HG03457 (cell line): Measurements from ENCODE around the gene LRCH3.

Source experiments
- ATAC-seq: cut with Tn5 transposase; IDR thresholded peaks from one replicate; pipeline ENCODE4 v1.9.1; 2021; ENCODE audit warnings: moderate number of reproducible peaks; ENCODE audit not compliant: unreplicated experiment

Gene LRCH3

DNA sequence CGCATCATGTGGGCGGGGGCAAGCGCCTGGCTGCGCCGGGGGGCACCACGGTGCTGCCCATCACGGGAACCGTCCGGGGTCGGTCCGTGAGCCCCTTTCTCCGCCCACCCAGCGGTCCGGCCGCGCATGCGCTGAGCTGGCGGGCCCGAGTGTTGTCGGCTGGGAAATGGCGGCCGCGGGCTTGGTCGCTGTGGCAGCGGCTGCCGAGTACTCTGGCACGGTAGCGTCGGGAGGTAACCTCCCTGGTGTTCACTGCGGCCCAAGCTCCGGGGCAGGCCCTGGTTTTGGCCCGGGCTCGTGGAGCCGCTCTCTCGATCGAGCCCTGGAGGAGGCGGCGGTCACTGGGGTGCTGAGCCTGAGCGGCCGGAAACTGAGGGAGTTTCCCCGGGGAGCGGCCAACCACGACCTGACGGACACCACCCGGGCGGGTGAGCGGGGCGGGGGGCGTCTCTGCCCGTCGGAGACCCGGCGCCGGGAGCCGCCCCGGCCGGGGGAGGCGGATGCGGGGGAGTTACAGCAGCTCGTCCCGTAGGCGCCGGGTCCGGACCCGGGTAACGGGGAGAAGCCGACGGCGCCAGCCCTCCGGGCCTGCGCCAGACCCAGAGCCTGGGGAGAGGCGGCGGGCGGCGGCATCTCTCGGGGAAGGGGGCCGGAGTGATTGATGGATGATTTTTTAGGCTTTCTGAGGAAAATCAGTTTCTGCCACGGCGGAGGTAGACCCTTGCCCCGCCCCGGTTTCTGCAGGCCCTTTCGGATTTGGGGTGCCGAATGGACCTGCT, at the start of gene LRCH3:
Gene LRCH3, plus strand, starts transcription at position 142 of the 779 bp plus-strand sequence. Its CDS starts 25 bp downstream, at position 167.
- peak; percentile 66 for ATAC-seq

GRCh38 chr3:197742787-197743186, 48.3 kb upstream of the LRCH3 start:
- ATAC-seq = no peak

DNA sequence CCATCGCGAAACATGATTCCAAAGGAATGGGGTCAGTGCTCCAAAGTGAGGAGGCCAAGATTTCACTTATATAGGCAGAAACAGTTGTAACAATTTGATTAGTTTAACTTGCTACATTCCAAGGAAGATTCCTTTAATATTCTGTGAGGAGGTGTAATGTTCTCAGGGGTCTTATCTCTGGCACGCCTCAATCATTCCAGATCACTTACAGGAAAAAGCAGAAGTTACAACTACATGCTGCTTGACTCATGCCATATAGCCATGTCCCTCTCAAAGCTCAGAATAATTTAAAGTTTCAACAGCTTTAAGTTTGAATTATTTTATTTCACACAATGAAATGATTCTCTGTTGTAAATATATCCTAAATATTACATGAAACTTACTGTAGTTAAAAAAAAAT, 44.8 kb upstream of the LRCH3 start:
- no peak for ATAC-seq

GRCh38 chr3:197746801-197747237, 44.2 kb upstream of the LRCH3 start:
- no peak for ATAC-seq

DNA sequence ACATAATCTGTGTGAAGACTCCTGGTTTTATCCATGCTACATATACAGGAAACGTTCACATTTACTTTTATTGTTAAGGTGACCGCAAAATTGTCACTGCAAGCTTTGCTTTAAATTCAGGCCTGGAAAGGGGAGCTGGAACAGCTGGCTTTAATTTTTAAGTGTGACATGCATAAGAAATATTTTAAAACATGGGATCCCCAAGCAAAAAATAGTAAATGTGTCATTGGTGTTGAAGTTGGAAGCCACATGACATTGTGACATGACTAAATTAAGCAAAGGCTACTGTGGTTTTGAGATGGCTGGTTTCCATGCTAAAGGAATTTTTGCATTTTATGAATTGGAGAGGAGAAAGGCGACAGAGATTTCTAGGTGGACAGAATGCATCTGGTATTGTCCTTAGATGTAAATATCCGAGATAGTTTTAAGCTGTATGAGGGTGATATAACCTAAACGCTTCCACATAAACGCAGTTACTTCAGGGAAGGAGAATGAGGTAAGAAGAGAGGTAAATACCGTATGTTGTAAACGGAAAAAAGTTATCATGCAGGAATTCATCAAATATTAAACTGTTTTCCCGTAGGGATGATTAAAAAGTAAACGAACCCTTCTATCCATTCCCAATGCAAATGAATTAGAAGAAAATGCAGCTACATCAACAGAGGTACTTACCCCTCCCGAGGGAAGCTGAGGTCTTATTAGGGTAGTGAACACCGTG, 42.3 kb upstream of the LRCH3 start:
- ATAC-seq = no peak

DNA sequence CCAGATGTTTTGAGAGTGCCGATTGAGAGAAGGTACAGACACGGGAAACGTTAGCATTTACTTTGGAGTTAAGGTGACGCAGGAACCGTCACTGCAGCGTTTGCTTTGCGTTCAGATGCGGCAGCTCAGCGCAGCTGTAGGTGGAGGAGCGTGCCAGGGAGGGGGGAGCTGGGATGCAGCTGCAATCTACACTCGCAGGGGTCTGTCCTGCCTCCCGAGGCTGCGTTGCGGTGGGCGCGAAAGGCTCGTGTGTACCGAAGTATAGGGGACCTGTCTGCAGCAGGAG, 41.8 kb upstream of the LRCH3 start:
- ATAC-seq = peak; percentile 24

- ATAC-seq = peak; percentile 65
Measured at GRCh38 chr3:197749601-197750395, 41.3 kb upstream of the LRCH3 start, which contains the start of gene FYTTD1. FYTTD1 (plus strand) TSS chr3:197749883; CDS start chr3:197749972, 89 bp downstream.

DNA sequence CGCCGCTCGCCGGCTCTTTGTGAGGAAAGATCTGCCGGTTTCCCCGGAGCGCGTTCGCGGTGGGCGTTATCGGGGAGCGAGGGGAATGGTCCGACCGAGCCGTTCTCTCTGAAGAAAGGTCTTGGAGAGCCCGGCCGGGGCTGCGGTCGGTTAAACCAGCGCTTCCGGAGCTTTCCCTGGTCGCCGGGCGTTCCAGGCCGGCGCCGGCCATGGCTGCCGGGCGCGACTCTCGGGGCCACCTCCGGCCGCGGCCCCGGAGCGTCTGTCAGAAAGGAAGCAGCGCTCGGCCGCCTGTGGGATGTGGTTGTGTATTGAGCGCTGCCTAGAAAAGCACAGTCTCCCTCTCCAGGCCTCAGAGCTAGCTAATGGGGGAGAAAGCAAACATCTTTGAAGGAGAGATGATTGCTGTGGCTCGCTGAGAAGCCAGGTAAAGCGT, 40.6 kb upstream of the LRCH3 start:
- peak; percentile 32 for ATAC-seq

DNA sequence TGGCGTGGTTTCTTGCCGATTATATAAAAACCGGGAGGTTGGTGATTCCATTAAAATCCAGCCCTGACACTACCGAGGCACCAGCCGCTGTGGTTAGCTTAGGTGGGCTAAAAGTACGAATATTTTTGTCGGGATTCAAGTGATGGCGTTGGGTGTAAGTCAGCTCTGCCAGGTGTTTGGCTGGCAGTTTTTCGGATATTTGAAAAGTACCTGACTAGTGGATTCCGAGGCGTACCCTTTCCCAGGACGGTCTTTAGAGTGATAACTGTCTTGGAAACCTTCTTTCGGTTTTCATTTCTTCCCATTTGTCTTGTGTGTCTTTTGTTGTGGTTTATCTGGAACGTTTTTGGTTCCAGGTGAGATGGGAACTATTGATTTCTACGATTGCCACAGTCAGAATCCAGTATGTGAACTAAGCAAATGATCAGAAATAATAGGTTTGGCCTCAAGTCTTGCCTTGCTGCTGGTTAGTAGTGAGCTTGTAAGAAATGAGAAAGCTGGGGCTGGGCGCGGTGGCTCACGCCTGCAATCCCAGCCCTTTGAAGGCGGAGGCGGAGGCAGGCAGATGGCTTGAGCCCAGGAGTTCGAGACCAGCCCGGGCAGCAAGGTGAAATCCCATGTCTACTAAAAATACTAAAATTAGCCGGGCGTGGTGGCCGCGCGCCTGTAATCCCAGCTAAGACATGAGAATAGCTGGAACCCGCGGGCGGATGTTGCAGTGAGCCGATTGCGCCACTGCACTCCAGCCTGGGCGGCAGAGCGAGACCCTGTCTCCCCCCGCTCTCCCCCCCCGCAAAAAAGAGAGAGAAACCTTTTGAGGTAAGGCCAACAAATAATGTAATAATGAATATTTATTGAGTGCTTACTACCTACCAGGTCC, 40.0 kb upstream of the LRCH3 start:
- no peak for ATAC-seq

DNA sequence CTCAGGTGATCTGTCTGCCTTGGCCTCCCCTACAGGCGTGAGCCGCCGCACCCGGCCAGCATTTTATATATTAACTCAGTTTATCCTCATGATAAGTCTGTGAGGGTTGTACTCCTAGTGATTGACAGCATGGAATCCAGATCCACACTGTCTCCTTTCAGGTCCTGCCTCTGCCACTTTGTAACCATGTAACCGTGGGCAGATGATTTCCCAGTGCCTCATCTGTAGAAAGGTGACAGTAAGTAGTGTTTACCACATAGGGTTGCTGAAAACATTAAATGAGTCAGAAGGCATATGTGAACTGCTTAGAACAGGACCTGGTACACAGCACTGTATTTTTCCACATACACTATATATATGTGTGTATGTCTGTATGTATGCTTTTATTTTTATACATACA, 38.9 kb upstream of the LRCH3 start:
- ATAC-seq = no peak

DNA sequence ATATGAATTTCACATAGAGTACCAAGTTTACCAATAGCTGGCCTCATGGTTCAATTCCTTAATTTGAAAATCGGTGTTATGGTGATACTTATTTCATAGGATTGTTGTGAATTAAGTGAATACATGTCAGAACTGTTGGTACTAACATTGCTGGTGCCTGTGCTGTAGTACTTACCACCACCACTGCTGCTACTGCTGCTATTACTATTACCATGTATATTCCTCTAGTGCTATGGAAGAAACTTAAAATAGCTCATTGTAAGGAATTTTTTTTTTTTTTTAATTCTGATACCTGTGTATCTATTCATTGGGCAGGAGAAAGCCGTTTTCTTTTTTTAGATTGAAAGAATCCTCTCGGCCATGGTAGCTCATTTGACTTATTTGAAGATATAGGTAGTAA, 37.8 kb upstream of the LRCH3 start:
- no peak for ATAC-seq

DNA sequence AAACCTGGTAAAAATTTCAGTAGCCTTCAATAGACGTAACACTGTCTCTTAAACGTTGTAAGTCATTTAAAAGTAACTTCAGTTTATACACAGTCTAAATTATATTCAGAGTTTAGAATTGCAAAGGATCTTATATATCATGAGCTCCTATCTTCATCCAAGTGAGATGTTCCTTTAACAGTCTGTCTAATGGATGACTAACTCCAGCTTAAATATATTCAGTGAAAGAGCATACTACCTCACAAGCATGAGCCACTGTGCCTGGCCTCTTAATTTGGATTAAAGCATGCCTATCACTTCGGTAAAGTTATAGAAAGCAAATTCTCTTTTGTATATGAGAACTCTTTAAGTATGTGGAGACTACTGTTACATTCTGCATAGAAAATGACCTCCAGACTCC, 34.4 kb upstream of the LRCH3 start:
- no peak for ATAC-seq

GRCh38 chr3:197758512-197758911, 32.5 kb upstream of the LRCH3 start:
- no peak for ATAC-seq

DNA sequence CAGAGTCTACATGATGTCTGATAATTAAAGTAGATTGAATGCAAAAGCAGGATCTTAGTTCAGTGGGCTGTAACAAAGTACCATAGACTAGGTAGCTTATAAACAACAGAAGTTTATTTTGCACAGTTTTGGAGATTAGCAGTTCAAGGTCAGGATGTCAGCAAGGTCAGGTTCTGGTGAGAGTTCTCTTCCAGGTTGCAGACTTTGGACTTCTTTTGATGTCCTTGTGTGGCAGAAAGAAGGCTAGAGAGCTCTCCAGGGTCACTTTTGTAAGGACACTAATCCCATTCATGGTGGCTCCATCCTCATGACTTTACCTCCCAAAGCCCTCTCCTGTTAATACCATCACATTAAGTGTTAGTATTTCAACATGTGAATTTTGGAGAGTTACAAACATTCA, 29.3 kb upstream of the LRCH3 start:
- ATAC-seq = no peak

GRCh38 chr3:197775317-197775716, 15.7 kb upstream of the LRCH3 start:
- no peak for ATAC-seq

GRCh38 chr3:197782230-197782629, 8.8 kb upstream of the LRCH3 start:
- no peak for ATAC-seq

GRCh38 chr3:197784019-197784585, 7.0 kb upstream of the LRCH3 start:
- no peak for ATAC-seq

DNA sequence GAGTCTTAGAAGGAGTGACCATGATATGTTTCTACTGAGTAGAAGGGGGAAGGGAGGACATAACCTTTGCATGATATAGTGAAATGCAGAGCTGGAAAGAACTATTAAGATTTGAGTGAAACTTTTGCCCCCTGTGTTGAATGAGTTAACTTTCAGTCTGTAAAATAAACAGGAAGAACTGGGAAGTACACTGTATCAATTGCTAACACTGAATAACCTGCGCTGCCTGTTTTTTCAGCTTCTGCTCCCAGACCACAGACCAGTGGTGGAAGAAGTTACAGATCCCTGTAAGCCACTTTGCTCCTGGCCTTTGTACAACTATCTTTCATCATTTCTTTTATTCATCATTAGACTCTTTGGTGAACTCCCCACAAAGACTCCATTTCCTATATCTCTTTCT, 3.6 kb upstream of the LRCH3 start:
- ATAC-seq = no peak

- no peak for ATAC-seq
Measured at GRCh38 chr3:197789309-197789708, 1.7 kb upstream of the LRCH3 start.

GRCh38 chr3:197790033-197790432, 1.0 kb upstream of the LRCH3 start:
- no peak for ATAC-seq
